ENCODE measurements around the gene CACNA2D3.

Gene CACNA2D3

DNA sequence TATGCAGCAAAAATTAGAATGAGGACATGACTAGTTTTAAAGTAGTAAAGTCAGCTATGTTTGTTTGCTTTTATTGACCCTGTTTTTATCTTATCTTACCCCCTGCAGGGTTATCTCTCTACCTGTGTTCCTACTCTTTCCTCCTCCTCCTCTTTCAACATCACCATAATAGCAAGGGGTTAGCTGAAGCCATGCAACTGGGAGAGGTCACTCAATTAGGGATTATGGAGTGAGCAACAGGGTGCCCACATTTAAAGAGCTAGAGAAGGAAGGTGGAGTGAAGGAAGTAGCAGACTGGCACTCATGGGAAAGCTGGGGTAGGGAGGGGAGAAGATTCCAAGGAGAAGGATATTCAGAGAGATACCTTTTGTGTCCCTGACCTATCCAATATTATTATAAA lies 679.6 kb downstream of the CACNA2D3 start:
- TF ChIP-seq, protein P1, sequence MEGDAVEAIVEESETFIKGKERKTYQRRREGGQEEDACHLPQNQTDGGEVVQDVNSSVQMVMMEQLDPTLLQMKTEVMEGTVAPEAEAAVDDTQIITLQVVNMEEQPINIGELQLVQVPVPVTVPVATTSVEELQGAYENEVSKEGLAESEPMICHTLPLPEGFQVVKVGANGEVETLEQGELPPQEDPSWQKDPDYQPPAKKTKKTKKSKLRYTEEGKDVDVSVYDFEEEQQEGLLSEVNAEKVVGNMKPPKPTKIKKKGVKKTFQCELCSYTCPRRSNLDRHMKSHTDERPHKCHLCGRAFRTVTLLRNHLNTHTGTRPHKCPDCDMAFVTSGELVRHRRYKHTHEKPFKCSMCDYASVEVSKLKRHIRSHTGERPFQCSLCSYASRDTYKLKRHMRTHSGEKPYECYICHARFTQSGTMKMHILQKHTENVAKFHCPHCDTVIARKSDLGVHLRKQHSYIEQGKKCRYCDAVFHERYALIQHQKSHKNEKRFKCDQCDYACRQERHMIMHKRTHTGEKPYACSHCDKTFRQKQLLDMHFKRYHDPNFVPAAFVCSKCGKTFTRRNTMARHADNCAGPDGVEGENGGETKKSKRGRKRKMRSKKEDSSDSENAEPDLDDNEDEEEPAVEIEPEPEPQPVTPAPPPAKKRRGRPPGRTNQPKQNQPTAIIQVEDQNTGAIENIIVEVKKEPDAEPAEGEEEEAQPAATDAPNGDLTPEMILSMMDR (IDR thresholded peaks at IDR 0.05), result no peak

DNA sequence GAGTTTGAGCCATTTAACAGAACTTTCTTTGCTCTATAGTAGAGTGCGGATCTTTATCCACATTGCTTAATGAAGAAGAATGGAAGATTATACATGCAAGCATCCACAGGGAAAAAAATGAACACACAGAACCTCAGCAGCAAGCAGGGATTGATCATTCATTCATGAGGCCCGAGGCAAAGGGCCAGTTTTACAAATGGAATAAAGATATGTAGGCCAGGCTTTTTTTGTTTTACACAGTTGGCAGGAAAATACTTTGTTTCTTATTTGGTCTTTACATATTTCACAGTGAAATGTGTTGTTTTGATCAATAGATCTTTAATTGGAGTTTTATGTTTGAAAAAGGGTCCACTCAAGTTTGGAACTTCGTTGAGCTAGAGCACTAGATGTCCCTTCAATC lies 688.0 kb downstream of the CACNA2D3 start:
- TF ChIP-seq, protein P1 (IDR thresholded peaks at IDR 0.05), result no peak

DNA sequence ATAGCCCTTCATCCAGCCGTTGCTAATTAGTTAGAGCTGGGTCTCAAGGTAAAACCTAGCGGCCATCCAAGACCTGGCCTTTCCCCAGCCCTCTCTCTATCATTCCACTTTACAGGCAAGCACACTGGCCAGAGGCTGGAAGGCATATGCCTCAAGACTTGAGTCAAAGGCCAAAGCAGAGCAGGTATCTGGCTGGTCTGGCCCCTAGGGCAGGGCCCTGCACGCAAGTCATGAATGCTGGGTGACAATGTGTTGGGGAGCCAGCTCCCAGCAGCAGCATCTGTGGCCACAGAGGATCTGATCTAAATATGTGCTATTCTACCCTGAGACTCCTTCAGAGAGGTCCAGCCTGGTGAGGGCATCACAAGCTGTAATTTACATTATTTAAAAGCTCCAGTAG lies 691.9 kb downstream of the CACNA2D3 start:
- TF ChIP-seq, protein P1 (IDR thresholded peaks at IDR 0.05), result no peak

DNA sequence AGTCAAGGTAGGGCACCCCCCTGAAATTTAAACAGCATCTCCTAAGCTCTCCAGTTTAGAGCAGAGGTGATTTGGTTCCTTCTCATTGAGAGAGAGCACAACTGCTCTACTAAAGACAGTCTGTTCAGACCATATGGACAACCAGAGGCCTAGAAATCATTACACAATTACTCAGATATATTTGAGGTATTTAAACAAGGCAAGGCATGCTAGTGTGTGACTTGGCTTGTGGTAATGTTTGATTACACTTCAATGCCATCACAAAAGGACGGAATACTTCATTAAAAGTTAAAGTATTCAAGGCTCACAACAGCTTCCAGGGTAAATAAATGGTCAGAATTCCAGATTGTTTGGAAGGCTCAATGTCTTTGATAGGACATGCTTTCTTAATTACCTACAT lies 695.3 kb downstream of the CACNA2D3 start:
- TF ChIP-seq, protein P1 (IDR thresholded peaks at IDR 0.05), result no peak

DNA sequence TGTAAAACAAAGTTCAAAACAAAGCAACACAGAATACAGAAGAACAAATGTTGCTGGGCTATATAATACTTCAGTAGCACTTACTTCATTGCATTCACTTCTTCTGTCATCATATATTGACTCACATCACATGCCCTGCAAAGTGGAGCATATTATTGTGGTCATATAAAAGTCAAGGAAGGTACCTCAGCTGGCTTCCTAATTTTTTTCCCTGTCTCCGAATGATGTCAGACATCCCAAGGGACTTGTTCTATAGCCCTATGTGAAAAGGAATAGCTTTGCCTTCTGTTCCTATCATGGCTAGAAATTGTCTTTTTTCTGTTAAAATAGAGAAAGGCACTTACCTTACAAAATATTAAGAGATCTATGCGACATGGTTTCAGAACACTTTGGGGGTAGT lies 696.1 kb downstream of the CACNA2D3 start:
- TF ChIP-seq, protein P1 (IDR thresholded peaks at IDR 0.05), result no peak

DNA sequence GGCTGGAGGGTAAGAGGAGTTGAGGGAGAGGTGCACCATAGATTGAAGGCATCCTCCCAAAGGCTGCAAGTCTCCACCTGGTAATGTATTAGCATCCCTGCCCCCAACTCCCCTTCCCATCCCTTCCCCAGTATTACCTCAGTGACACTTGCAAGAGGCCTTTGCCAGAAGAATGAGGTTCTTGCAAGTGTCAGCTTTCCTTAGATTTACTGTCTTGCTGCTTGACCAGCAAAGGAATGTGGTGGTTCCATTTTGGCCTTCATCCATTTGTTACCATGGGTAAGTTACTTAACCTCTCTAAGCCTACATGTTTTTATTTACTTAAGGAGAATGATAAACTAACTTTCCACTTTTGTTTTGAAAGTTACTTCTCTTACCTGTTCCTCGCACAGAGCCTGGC lies 696.6 kb downstream of the CACNA2D3 start:
- TF ChIP-seq, protein P1 (IDR thresholded peaks at IDR 0.05), result no peak

DNA sequence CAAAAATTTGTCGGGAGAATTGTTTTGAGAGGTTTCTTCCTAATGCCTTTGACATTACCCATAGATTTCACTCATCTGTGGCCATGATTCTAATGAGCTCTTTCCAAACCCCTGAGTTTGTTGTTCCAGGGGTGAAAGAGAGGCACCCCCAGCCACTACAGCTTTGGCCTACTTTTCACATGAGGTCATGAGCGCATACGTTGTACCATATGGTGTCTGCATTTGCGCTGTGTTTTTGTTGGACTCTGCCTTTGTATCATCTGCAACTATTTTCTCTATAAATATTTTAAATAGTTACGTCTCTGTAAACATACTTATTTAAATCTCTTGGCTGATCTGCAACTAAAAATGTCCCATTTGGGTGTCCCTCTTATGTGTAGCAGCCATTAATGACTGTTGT lies 697.6 kb downstream of the CACNA2D3 start:
- TF ChIP-seq, protein P1 (IDR thresholded peaks at IDR 0.05), result no peak

DNA sequence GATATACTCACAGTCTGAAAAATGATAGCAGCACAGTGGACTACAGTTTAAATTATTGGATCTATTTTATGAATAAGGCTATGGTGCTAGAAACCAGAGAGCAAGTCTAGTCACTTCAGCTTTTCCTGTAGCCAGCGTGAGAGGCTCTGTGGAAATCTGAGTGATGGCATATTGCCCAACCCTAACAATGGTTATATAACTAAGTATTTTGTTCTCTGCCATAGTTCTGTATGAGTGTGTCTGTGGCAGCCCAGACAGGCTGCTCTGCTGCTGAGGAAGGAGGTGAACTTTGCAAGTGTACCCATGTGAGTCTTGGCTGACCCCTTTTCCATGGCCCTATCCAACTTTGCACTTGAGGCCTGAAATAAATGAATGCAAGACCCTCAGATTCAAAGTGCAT lies 699.9 kb downstream of the CACNA2D3 start:
- TF ChIP-seq, protein P1 (IDR thresholded peaks at IDR 0.05), result no peak

Measured in LNCAP (cell line).